UCSD-AML1 (cell line): ENCODE data around the gene PABPC1L.

Experiments used
- DNase-seq: peaks from one replicate; lab custom pipeline; 2025; ENCODE audit not compliant: unreplicated experiment; lab: John Stamatoyannopoulos, UW

The PABPC1L gene

GRCh38 chr20:44942264-44942973, 32.6 kb downstream of the PABPC1L start:
- DNase-seq = no peak

DNA sequence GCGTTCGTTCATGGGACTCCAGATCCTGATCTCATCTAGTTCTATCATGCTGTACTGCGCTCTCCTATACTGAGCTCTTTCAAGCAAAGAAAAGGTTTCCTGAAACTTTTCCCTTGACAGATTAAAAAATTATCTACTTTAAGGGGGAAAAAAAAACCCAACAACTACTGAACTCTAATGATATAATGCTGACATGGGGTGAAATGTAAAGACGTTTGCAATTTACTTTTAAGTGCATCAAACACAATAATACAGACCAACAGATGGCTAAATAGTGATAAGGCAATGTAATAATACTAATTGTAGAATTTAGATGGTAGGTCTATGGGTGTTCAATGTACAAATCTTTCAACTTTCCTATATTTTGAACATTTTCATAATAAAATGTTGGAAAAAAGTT, 34.0 kb downstream of the PABPC1L start:
- DNase-seq = no peak

GRCh38 chr20:44945261-44945660, 35.4 kb downstream of the PABPC1L start:
- no peak for DNase-seq

- no peak for DNase-seq
Measured at GRCh38 chr20:44946271-44946852, 36.5 kb downstream of the PABPC1L start.

GRCh38 chr20:44948107-44948506, 38.2 kb downstream of the PABPC1L start:
- DNase-seq = no peak

DNA sequence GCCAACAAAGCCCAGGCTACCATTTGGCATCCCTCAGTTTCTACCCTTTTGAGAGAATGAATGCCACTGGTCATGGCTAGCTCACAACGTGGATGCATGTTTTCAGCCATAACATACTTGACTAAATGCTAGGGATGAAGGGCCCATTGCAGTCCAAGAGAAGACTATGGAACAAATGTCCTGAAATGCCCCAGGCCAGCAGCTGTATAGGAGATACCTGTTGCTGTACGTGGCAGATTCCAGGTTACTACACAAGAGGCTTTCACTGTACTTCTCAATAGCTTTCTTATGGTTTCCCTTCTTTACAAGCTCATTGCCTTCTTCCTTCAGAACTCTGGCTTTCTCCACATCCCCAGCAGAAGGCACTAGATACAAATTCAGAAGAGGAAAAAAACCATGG, 38.7 kb downstream of the PABPC1L start:
- DNase-seq = no peak

GRCh38 chr20:44950368-44950767, 40.5 kb downstream of the PABPC1L start:
- no peak for DNase-seq

DNA sequence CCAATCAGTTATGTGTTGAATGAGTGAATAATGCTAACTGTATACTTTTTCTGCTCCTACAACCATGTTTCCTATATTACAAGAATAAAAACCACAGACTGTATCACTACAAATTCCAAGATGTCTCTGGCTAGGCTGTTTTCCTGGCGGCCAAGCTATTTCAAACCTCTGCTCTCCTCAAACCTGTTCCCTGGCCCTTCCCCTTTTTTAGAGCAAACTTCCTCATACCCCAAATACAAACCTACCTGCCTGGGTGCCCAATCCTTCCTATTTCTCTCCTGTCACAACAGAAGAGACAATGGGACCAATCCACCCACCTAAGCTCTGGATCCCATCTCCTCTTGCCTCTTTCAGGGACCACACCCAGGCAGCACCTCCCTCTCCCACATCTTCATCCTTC, 42.9 kb downstream of the PABPC1L start:
- no peak for DNase-seq

- DNase-seq = no peak
Measured at GRCh38 chr20:44954211-44954610, 44.4 kb downstream of the PABPC1L start.

DNA sequence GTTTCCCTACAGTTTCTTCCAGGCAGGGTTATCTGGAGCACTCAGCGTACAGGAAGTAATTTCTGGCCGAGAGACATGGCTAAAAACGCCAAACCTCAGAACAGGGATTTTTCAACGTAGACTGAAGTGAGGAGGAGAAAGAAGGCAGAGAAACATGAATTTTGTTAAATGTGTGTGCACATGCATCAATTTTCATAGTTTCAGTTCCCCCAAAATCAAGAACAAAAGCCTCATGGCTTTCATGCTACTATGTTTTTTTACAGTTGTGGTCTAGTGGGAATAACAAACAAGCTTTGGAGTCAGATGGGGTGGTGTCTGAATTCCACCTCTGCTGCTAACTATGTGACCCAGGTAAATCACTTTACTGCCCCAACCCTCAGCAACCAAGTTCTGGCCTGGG, 45.4 kb downstream of the PABPC1L start:
- no peak for DNase-seq

GRCh38 chr20:44956410-44956809, 46.5 kb downstream of the PABPC1L start:
- no peak for DNase-seq

DNA sequence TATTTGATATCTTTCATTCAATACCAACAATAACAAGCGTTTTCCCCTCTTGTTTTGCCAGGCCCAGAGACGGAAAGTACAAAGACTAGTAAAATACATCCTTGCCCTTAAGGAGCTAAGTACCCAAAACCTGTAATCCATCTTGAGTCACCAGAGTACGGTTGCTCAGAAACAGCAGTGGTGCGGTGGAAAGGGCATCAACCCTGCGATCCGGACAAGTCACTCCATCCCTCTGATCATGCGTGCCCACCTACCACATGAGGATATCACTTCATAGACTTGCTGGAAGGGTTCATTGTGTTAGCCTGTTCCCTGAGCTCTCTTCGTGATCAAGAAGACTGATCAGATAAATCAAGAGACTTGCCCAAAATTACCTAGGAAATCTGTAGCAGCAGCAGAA, 48.4 kb downstream of the PABPC1L start:
- no peak for DNase-seq

DNA sequence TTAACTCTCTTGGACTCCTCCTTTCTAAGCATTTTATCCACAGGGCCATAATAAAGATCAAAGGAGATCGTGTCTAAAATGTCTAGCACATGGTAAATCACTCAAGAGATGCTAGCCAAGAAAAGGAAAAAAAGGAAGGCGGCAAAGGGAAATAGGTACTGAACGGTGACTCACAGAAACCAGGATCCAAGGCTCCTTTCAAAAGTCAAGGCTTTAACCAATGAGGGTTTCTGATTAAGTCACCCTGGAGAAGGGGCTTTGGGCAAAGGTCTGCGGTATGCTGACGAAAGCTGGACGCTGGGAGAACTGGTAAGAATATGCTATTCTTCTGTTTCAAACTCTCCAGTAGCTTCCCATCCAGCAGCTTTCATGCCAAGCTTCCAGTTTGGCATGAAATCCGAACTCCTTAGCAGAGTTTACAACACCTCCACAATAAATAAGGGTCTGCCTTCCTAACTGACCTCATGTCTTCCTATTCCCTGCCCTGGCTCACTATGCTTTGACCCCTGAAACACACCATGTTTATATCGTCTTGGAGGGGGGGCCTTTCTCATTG, 49.3 kb downstream of the PABPC1L start:
- DNase-seq = no peak

DNA sequence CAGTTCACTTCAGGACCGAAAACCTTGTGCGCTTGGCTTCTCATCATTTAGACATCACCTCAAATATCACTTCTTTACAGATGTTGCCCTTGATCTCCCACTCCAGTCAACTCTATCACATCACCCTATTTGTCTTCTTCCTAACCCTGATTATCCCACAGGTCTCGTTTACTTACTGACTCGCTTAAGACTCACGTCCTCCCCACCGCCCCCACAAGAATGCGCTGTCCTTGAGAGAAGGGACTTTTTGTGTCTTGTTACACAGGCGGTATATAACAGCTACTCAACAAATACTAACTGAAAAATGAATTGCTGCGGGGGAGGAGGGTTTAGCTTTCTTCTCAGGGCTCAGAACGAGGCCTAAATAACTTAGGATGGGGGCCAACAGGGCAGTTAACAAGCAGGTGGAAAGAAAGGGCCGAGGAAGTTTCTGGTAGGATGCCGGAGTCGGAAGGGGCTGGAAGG, 49.8 kb downstream of the PABPC1L start:
- DNase-seq = peak; percentile 21

- peak; percentile 96 for DNase-seq
Measured at GRCh38 chr20:44960103-44960852, 50.4 kb downstream of the PABPC1L start, which contains the start of gene TOMM34. TSS of gene TOMM34 (minus strand) at chr20:44960397. CDS start at chr20:44960333, 64 bp downstream.

DNA sequence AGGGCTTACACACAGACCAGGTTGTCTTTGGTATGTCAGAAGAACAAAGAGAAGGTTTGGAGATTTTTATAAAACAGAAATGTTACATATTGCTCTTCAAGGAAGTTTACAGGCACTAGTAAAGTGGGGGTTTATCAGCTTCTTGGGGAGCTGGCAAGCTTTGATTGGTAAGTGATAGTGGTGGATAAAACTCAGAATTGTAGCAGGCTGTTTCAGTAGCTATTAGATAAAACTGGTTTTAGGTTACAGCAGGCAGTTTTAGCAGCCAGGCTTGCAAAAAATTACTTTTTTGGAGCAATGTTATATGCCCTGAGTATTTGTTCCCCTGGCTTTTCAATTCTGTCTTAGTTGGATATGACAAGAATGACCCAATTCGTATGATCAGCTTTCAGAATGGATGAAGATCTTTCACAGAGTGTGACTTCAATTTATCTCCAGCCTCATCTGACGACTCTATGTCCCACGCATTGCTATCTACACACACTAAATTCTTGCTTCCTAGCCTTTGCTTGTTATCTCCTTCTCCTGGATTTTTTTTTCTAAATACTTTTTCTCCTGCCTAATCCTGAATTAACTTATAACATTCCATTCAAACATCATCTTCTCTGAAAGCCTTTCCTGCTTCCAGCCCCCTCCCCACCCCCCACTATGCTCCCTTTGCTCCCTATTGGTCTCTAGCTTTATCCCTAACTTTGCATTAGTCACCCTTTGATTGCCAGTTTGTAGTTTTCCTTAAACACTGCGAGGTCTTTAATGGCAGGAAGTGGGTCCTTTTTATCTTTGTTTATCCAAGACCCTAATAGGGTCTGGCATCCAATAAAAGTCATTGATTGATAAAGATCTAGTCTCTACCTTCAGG, 51.4 kb downstream of the PABPC1L start:
- DNase-seq = no peak

DNA sequence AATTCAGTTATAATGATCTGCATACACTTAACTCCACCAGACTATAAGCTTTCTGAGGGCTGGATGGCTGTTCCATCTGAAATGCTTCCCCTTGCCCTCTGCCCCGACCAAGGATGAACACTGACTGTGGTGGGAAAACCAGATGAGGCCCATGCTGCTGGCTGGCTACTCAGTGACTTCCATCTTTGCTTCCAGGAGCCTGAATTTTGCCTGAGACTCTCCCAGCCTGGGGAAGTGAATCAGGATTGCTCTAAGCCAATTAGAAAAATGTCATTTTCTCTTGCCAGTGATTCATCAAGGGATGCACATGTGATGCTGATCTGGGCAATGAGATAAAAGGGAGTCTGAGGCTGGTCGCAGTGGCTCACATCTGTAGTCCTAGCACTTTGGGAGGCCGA, 52.0 kb downstream of the PABPC1L start:
- no peak for DNase-seq

DNA sequence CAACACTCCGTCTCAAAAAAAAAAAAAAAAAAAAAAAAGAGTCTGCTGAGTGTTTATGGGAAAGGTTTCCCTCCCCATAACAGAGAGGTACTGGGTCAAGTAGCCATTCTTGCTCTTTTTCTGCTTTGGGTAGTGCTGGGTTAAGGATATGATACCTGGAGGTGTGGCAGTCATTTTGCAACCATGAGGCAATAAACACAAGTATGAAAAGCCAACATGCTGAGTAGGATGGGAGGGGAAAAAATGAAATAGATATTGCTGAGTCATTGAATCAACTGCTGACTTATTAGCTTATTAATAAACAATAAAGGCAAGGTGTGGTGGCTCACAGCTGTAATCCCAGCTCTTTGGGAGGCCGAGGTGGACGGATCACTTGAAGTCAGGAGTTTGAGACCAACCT, 52.6 kb downstream of the PABPC1L start:
- no peak for DNase-seq

GRCh38 chr20:44963325-44964215, 53.7 kb downstream of the PABPC1L start:
- no peak for DNase-seq

DNA sequence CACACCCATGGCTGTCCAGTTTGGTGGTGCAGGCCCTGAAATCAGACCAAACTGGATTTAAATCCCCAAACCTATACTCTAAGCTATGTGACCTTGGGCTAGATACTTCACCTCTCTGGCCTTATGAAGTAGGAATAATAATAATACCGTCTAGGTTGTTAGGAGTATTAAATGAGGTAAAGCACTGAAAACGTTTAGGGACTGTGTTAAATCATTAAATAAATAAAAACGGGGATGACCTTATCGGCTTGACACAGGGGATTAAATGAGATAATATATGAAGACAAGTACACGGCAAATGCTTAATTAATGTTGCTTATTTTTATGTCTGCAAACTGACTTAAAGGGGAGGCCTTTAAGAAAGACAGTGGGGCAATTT, 55.8 kb downstream of the PABPC1L start:
- DNase-seq = no peak
